ENCODE results near the gene FAM222A. TPM values are rescaled to one million over a fixed set of nuclear protein-coding genes. Genes with fewer than 3 reads are reported as not detected.

Gene FAM222A
- total and polyA plus RNA-seq, 2 of the 4 experiments (the other 2 are of a cell fraction): under 0.01 to 0.32 TPM

DNA sequence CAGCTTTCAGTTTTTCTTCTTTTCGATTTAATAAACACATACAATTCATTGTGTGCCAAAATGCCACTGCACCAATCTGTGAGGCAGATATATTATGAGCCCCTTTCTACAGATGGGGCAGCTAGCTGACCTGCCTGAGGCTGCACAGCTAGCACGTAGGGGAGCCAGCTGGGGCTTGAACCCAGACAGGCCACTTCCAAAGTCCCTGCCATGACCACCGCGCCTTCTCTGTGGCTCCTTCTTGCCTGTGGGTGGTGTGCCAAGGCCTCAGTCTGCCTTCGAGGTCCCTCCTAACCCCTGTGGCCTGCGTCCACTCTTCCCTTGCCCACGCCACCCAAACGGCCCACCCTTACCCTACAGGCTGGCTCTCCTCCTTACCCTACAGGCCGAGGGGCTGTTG lies 16.2 kb downstream of the FAM222A start:
- Histone ChIP-seq H4K20me1 (ENCODE audit: insufficient read depth, low read length) (no peaks in the 10 kb centered on the region), H4K91ac (ENCODE audit: insufficient read depth, low read depth, low read length) (no peak overlapping the region), H3K18ac (ENCODE audit: low read depth, low read length) (no peak overlapping the region), H3K9me3 (ENCODE audit: control insufficient read depth, insufficient read depth, low read length) (no peaks in the 10 kb centered on the region), H3K9ac (ENCODE audit: low read depth, low read length) (no peak overlapping the region), H2BK20ac (ENCODE audit: low read depth, low read length) (no peak overlapping the region), H3K79me1 (ENCODE audit: low read depth in 1 of 2, low read length in 2 of 2) (no peaks in the 10 kb centered on the region), H4K5ac (ENCODE audit: low read depth, low read length) (no peak overlapping the region), H2AK9ac (replicated peaks; ENCODE audit: low read depth, low read length, poor library complexity) (no peak overlapping the region), H3K27me3 (ENCODE audit: control insufficient read depth, insufficient read depth, low read length) (peaks cover 56% of the 10 kb centered on the region), H3K27ac (ENCODE audit: insufficient read depth, low read length) (no peak overlapping the region), H2BK5ac (ENCODE audit: low read depth, low read length, poor library complexity, severe bottlenecking) (no peak overlapping the region), H3K36me3 (ENCODE audit: control insufficient read depth, insufficient read depth, low read length) (no peaks in the 10 kb centered on the region), H3K4me2 (ENCODE audit: low read depth, low read length) (no peak overlapping the region), H3K23ac (ENCODE audit: low read depth, low read length) (no peak overlapping the region), H2AFZ (replicated peaks; ENCODE audit: low read length, poor library complexity) (no peak overlapping the region), H3K4me3 (ENCODE audit: insufficient read depth, low read depth, low read length) (no peak overlapping the region), H2BK120ac (ENCODE audit: low read depth, low read length) (no peak overlapping the region), H4K8ac (ENCODE audit: low read depth in 2 of 2, low read length in 2 of 2) (no peak overlapping the region), H3K14ac (replicated peaks; ENCODE audit: low read depth, low read length) (no peak overlapping the region), H3K4me1 (ENCODE audit: control insufficient read depth, insufficient read depth, low read length) (no peaks in the 10 kb centered on the region), H2BK15ac (ENCODE audit: low read depth, low read length) (no peak overlapping the region), H2AK5ac (ENCODE audit: low read depth, low read length) (no peak overlapping the region), H3K4ac (ENCODE audit: low read depth, low read length) (no peak overlapping the region), H3K9me1 (ENCODE audit: insufficient read depth, low read length) (no peaks in the 10 kb centered on the region), H3K56ac (ENCODE audit: extremely low read depth, insufficient read depth, low read length) (no peak overlapping the region)
- TF ChIP-seq, protein P1, sequence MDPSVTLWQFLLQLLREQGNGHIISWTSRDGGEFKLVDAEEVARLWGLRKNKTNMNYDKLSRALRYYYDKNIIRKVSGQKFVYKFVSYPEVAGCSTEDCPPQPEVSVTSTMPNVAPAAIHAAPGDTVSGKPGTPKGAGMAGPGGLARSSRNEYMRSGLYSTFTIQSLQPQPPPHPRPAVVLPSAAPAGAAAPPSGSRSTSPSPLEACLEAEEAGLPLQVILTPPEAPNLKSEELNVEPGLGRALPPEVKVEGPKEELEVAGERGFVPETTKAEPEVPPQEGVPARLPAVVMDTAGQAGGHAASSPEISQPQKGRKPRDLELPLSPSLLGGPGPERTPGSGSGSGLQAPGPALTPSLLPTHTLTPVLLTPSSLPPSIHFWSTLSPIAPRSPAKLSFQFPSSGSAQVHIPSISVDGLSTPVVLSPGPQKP (IDR thresholded peaks at IDR 0.05; ENCODE audit: borderline replicate concordance, low read depth, low read length): no peak
- TF ChIP-seq MAFK (IDR thresholded peaks at IDR 0.05; ENCODE audit: low read depth, low read length): no peak
- TF ChIP-seq FOS (IDR thresholded peaks at IDR 0.05; ENCODE audit: low read depth, low read length): no peak
- TF ChIP-seq, protein P2, sequence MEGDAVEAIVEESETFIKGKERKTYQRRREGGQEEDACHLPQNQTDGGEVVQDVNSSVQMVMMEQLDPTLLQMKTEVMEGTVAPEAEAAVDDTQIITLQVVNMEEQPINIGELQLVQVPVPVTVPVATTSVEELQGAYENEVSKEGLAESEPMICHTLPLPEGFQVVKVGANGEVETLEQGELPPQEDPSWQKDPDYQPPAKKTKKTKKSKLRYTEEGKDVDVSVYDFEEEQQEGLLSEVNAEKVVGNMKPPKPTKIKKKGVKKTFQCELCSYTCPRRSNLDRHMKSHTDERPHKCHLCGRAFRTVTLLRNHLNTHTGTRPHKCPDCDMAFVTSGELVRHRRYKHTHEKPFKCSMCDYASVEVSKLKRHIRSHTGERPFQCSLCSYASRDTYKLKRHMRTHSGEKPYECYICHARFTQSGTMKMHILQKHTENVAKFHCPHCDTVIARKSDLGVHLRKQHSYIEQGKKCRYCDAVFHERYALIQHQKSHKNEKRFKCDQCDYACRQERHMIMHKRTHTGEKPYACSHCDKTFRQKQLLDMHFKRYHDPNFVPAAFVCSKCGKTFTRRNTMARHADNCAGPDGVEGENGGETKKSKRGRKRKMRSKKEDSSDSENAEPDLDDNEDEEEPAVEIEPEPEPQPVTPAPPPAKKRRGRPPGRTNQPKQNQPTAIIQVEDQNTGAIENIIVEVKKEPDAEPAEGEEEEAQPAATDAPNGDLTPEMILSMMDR (conservative IDR thresholded peaks at IDR 0.05; ENCODE audit: low read depth, low read length): no peak
- no peak for TF ChIP-seq CHD1 (IDR thresholded peaks at IDR 0.05; ENCODE audit: low read depth, low read length)
- TF ChIP-seq NFE2L2 (IDR thresholded peaks at IDR 0.05; ENCODE audit: low read depth, low read length): no peak
- TF ChIP-seq, protein P3, sequence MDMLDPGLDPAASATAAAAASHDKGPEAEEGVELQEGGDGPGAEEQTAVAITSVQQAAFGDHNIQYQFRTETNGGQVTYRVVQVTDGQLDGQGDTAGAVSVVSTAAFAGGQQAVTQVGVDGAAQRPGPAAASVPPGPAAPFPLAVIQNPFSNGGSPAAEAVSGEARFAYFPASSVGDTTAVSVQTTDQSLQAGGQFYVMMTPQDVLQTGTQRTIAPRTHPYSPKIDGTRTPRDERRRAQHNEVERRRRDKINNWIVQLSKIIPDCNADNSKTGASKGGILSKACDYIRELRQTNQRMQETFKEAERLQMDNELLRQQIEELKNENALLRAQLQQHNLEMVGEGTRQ (IDR thresholded peaks at IDR 0.05; ENCODE audit: low read depth, low read length): no peak
- TF ChIP-seq CEBPB (IDR thresholded peaks at IDR 0.05; ENCODE audit: low read depth, low read length): no peak
- no peak for TF ChIP-seq POLR2A (IDR thresholded peaks at IDR 0.05; ENCODE audit: low read depth, low read length)
- no peak for TF ChIP-seq RAD21 (IDR thresholded peaks at IDR 0.05; ENCODE audit: low read length)
- TF ChIP-seq BHLHE40 (IDR thresholded peaks at IDR 0.05; ENCODE audit: low read depth, low read length): no peak
- TF ChIP-seq MAZ (IDR thresholded peaks at IDR 0.05; ENCODE audit: borderline replicate concordance, low read depth, low read length): no peak
- no peak for TF ChIP-seq RCOR1 (IDR thresholded peaks at IDR 0.05; ENCODE audit: insufficient replicate concordance, low read length)
- no peak for TF ChIP-seq SMC3 (IDR thresholded peaks at IDR 0.05; ENCODE audit: low read depth, low read length)
- TF ChIP-seq MXI1 (IDR thresholded peaks at IDR 0.05; ENCODE audit: borderline replicate concordance, low read depth, low read length): no peak
- TF ChIP-seq RFX5 (IDR thresholded peaks at IDR 0.05; ENCODE audit: low read depth, low read length): no peak
- BruUV-seq (replicated peaks): no TSS peak
- 0% methylated on average over 1 of the region's 9 CpGs; no CpG with 5 or more reads in 1 of the 2 experiments for WGBS, 2 experiments (ENCODE audit: extremely low coverage in 2 of 2, insufficient read length in 1 of 2)
- ChIA-PET POLR2A (ENCODE audit: unreplicated experiment) (no interaction called here), CTCF (no interaction called here)
- no peak for DNase-seq
- ATAC-seq (ENCODE audit: low read depth): no peak
- in situ Hi-C loops (cut with MboI; ENCODE audit: low sequenced_read_pairs): no loop called here
- intact Hi-C loops (cut with micrococcal nuclease): no loop called here
- dilution Hi-C loops (cut with HindIII; ENCODE audit: low sequenced_read_pairs, unreplicated experiment): no loop called here
